ENCODE data around the gene REXO1. TPM values are rescaled to one million over a fixed set of nuclear protein-coding genes. Genes with fewer than 3 reads are reported as not detected.

Gene REXO1
- total and polyA plus RNA-seq, 9 of the 15 experiments (the other 6 are each of a cell fraction or from before 2014, with no cell fraction given), result 0.04 to 63.3 (median 15.8) TPM

- peak overlapping the region; percentile 67 for H3K27ac ChIP-seq (ENCODE audit: extremely low read depth, low read depth, low read length)
- 5% methylated on average over 13 of the region's 15 CpGs for WGBS (ENCODE audit: insufficient coverage, low coverage, missing lambda C conversion rate)
- peaks cover 83% of the 10 kb centered on the region; the same call in 2 of the 3 replicates for H3K36me3 ChIP-seq (ENCODE audit: control insufficient read depth, insufficient read depth, low read length)
- FAIRE-seq (peak; percentile 93), ATAC-seq (peak; percentile 91), DNase-seq (ENCODE audit: extremely low read depth in 1 of 4, low spot score in 3 of 4) (peak; percentile 85 to 93 (median 88))
- no peaks in the 10 kb centered on the region for H4K20me1 ChIP-seq (replicated peaks; ENCODE audit: control insufficient read depth, insufficient read depth, low read length)
- in situ Hi-C loops (cut with MboI) (no loop called here), intact Hi-C loops (cut with micrococcal nuclease) (loop anchor here (1.0 to 2.0 kb wide), 2 partner anchors 13 to 51 kb away; partner anchors contain the start of gene ATP8B3)
- no peaks in the 10 kb centered on the region for H3K27me3 ChIP-seq (ENCODE audit: control insufficient read depth in 2 of 2, insufficient read depth in 2 of 2, low read length in 2 of 2)
- peak overlapping the region; percentile 42 for H3K4me3 ChIP-seq
- peaks cover 56% of the 10 kb centered on the region for H3K79me2 ChIP-seq (ENCODE audit: control insufficient read depth, insufficient read depth, low read length)
- BruUV-seq (replicated peaks), result no TSS peak
- ChIA-PET POLR2A (interaction anchor here (0.5 to 3.7 kb wide), 9 partner anchors 11 to 209 kb away, joined by 3 to 27 read pairs (median 4); no protein-coding TSS in a partner anchor), CTCF (ENCODE audit: low intra/inter-chr PET ratio) (interaction anchor here (0.6 to 2.3 kb wide), 6 partner anchors 31 to 1996 kb away, joined by 3 to 12 read pairs (median 3); no protein-coding TSS in a partner anchor)
- peak overlapping the region; percentile 64 to 92 for H3K9ac ChIP-seq (ENCODE audit: insufficient read depth in 1 of 2, low read depth in 2 of 2, low read length in 2 of 2)
- H3K9me3 ChIP-seq (replicated peaks; ENCODE audit: control insufficient read depth, insufficient read depth, low read depth, low read length), result no peaks in the 10 kb centered on the region
- H3K4me1 ChIP-seq (replicated peaks in 1 of 2; ENCODE audit: control insufficient read depth in 2 of 2, insufficient read depth in 2 of 2, low read length in 2 of 2), result peaks cover 11 to 64% of the 10 kb centered on the region in 2 experiments
- H3K4me2 ChIP-seq (ENCODE audit: insufficient read depth, low read length), result peak overlapping the region; percentile 83
- no peaks in the 10 kb centered on the region for H3K9me1 ChIP-seq (ENCODE audit: control insufficient read depth, insufficient read depth, low read length)
- no peak overlapping the region for H2AFZ ChIP-seq (ENCODE audit: low read depth, low read length)
- TF ChIP-seq LCOR (CRISPR knock-in tag; IDR thresholded peaks at IDR 0.05) (peak; percentile 70; the same call in 1 of the 2 replicates), ARHGAP35 (IDR thresholded peaks at IDR 0.05; ENCODE audit: partially characterized antibody) (peak; percentile 80), SMC3 (conservative IDR thresholded peaks at IDR 0.05; ENCODE audit: insufficient read depth, low read depth, low read length) (peak; percentile 75), IRF2 (CRISPR knock-in tag; IDR thresholded peaks at IDR 0.05) (no peak), TBP (optimal IDR thresholded peaks at IDR 0.05; ENCODE audit: low read depth, low read length) (no peak), ZNF584 (CRISPR knock-in tag; IDR thresholded peaks at IDR 0.05; ENCODE audit: low read depth) (no peak), SMAD4 (CRISPR knock-in tag; conservative IDR thresholded peaks at IDR 0.05) (no peak), TEAD1 (CRISPR knock-in tag; IDR thresholded peaks at IDR 0.05) (0 out of 4 replicates have a peak, but pooled peaks of 1 of the 2 experiments have one; percentile 7), ZNF586 (CRISPR knock-in tag; conservative IDR thresholded peaks at IDR 0.05) (no peak), CCNT2 (IDR thresholded peaks at IDR 0.05; ENCODE audit: borderline replicate concordance, extremely low read depth, insufficient read length, low read depth, low read length) (peak; percentile 4), ZNF146 (CRISPR knock-in tag; IDR thresholded peaks at IDR 0.05; ENCODE audit: unreplicated experiment) (no peak), MCM2 (IDR thresholded peaks at IDR 0.05; ENCODE audit: low read depth) (no peak), MBD2 (IDR thresholded peaks at IDR 0.05; ENCODE audit: borderline replicate concordance, low read depth) (no peak), TRIM28 (IDR thresholded peaks at IDR 0.05) (no peak), ZNF695 (CRISPR knock-in tag; IDR thresholded peaks at IDR 0.05) (no peak), PCBP2 (IDR thresholded peaks at IDR 0.05; ENCODE audit: low read depth, low read length, poor library complexity, severe bottlenecking) (no peak), BMI1 (IDR thresholded peaks at IDR 0.05; ENCODE audit: low read length) (no peak), GATAD2A (IDR thresholded peaks at IDR 0.05) (peak; percentile 90; the same call in 1 of the 2 replicates), ZNF717 (CRISPR knock-in tag; IDR thresholded peaks at IDR 0.05) (no peak), KLF16 (IDR thresholded peaks at IDR 0.05) (peak; percentile 57; the same call in 1 of the 2 replicates), E2F3 (CRISPR knock-in tag; IDR thresholded peaks at IDR 0.05) (no peak)
- TF ChIP-seq, protein P1, sequence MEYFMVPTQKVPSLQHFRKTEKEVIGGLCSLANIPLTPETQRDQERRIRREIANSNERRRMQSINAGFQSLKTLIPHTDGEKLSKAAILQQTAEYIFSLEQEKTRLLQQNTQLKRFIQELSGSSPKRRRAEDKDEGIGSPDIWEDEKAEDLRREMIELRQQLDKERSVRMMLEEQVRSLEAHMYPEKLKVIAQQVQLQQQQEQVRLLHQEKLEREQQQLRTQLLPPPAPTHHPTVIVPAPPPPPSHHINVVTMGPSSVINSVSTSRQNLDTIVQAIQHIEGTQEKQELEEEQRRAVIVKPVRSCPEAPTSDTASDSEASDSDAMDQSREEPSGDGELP (CRISPR knock-in tag; IDR thresholded peaks at IDR 0.05; ENCODE audit: borderline replicate concordance), result peak; percentile 96
Measured at GRCh38 chr19:1825909-1826556, 22.2 kb downstream of the REXO1 start.

Data from K562 (cell line).